GM21381 (cell line): ENCODE data around the gene PACRG.

Experiments
- ATAC-seq: cut with Tn5 transposase; IDR thresholded peaks from one replicate; pipeline ENCODE4 v1.9.1; 2021; ENCODE audit warnings: mild to moderate bottlenecking, moderate library complexity; ENCODE audit not compliant: unreplicated experiment

PACRG gene

GRCh38 chr6:162998777-162999176 is 271.0 kb downstream of the PACRG start:
- ATAC-seq: no peak

- ATAC-seq: no peak
Observed at GRCh38 chr6:162999575-163000285, 272.0 kb downstream of the PACRG start.

GRCh38 chr6:163001330-163001729 is 273.6 kb downstream of the PACRG start:
- peak; percentile 99 for ATAC-seq

- no peak for ATAC-seq
Observed at GRCh38 chr6:163008186-163008585, 280.4 kb downstream of the PACRG start.

- ATAC-seq: no peak
Observed at GRCh38 chr6:163008626-163009025, 280.9 kb downstream of the PACRG start.

GRCh38 chr6:163010145-163010544 is 282.4 kb downstream of the PACRG start:
- no peak for ATAC-seq

- no peak for ATAC-seq
Observed at GRCh38 chr6:163014736-163015135, 287.0 kb downstream of the PACRG start.

GRCh38 chr6:163017801-163018200 is 290.0 kb downstream of the PACRG start:
- ATAC-seq: no peak

GRCh38 chr6:163019926-163020325 is 292.2 kb downstream of the PACRG start:
- no peak for ATAC-seq

- ATAC-seq: no peak
Observed at GRCh38 chr6:163021054-163021453, 293.3 kb downstream of the PACRG start.

GRCh38 chr6:163023700-163024099 is 295.9 kb downstream of the PACRG start:
- no peak for ATAC-seq

GRCh38 chr6:163026893-163027292 is 299.1 kb downstream of the PACRG start:
- ATAC-seq: no peak

GRCh38 chr6:163030980-163031379 is 303.2 kb downstream of the PACRG start:
- no peak for ATAC-seq

GRCh38 chr6:163031931-163032330 is 304.2 kb downstream of the PACRG start:
- ATAC-seq: no peak

GRCh38 chr6:163036160-163036645 is 308.4 kb downstream of the PACRG start:
- ATAC-seq: no peak

GRCh38 chr6:163038317-163038716 is 310.5 kb downstream of the PACRG start:
- no peak for ATAC-seq

- ATAC-seq: no peak
Observed at GRCh38 chr6:163048345-163048744, 320.6 kb downstream of the PACRG start.

- ATAC-seq: no peak
Observed at GRCh38 chr6:163053667-163054344, 326.0 kb downstream of the PACRG start.

- no peak for ATAC-seq
Observed at GRCh38 chr6:163054641-163055040, 326.9 kb downstream of the PACRG start.

GRCh38 chr6:163057260-163057659 is 329.5 kb downstream of the PACRG start:
- ATAC-seq: no peak

- no peak for ATAC-seq
Observed at GRCh38 chr6:163062790-163063189, 335.0 kb downstream of the PACRG start.

GRCh38 chr6:163063561-163063960 is 335.8 kb downstream of the PACRG start:
- ATAC-seq: no peak
